ENCODE results near the gene EML6.

EML6 gene

GRCh38 chr2:54957321-54957999 lies 234.0 kb downstream of the EML6 start:
- no peak overlapping the region for H3K4me3 ChIP-seq (ENCODE audit: low read depth, low read length)
- TF ChIP-seq CTCF (IDR thresholded peaks at IDR 0.05; ENCODE audit: low read depth, low read length): no peak

- H3K4me3 ChIP-seq (ENCODE audit: low read depth, low read length): no peak overlapping the region
- TF ChIP-seq CTCF (IDR thresholded peaks at IDR 0.05; ENCODE audit: low read depth, low read length): no peak
These were observed 235.4 kb downstream of the EML6 start for GRCh38 chr2:54958717-54959371.

GRCh38 chr2:54960164-54960563 lies 236.7 kb downstream of the EML6 start:
- TF ChIP-seq CTCF (IDR thresholded peaks at IDR 0.05; ENCODE audit: low read depth, low read length): no peak
- no peak overlapping the region for H3K4me3 ChIP-seq (ENCODE audit: low read depth, low read length)

- H3K4me3 ChIP-seq (ENCODE audit: low read depth, low read length): no peak overlapping the region
- no peak for TF ChIP-seq CTCF (IDR thresholded peaks at IDR 0.05; ENCODE audit: low read depth, low read length)
These were observed 239.0 kb downstream of the EML6 start for GRCh38 chr2:54962511-54962910.

- no peak overlapping the region for H3K4me3 ChIP-seq (ENCODE audit: low read depth, low read length)
- TF ChIP-seq CTCF (IDR thresholded peaks at IDR 0.05; ENCODE audit: low read depth, low read length): no peak
These were observed 239.5 kb downstream of the EML6 start for GRCh38 chr2:54962935-54963440.

GRCh38 chr2:54963476-54963875 lies 240.0 kb downstream of the EML6 start:
- TF ChIP-seq CTCF (IDR thresholded peaks at IDR 0.05; ENCODE audit: low read depth, low read length): no peak
- no peak overlapping the region for H3K4me3 ChIP-seq (ENCODE audit: low read depth, low read length)

- no peak overlapping the region for H3K4me3 ChIP-seq (ENCODE audit: low read depth, low read length)
- TF ChIP-seq CTCF (IDR thresholded peaks at IDR 0.05; ENCODE audit: low read depth, low read length): no peak
These were observed 240.8 kb downstream of the EML6 start for GRCh38 chr2:54964271-54964670.
